Pancreas (tissue), 10 donors: ENCODE measurements around the gene ELOVL2. TPM values are rescaled to one million over a fixed set of nuclear protein-coding genes. Genes with fewer than 3 reads are reported as not detected.

Experiments
- ATAC-seq, 4 donors: fragments of 200-7000 bp; cut with Tn5 transposase; one replicate each; pipeline versions ENCODE4 v1.8.0 to v1.9.1; 2020; ENCODE audit warnings: mild to moderate bottlenecking in 4 of 4, moderate library complexity in 4 of 4
- DNase-seq, 6 donors: peaks; one replicate each; pipeline ENCODE4 v3.0.0-alpha.2; 2020
- FAIRE-seq: peaks from 2 replicates; lab custom pipeline; 2012; peaks lifted over from hg19 to GRCh38; lab: Jason Lieb, UNC
- H3K27ac ChIP-seq, 4 donors: fragments of 200-600 bp; sonication (generic); 1 replicate in 3 of 4; 2 replicates in 1 of 4; pipeline versions ENCODE4 v1.5.0 to v1.8.0; 2020
- H3K27me3 ChIP-seq, 4 donors: fragments of 200-600 bp; one replicate each; pipeline ENCODE4 v1.8.0; 2021
- H3K36me3 ChIP-seq, 3 donors: fragments of 200-600 bp; sonication (generic) in 1 of 3; one replicate each; pipeline versions ENCODE4 v1.5.0 to v1.8.0; 2020 to 2021
- H3K4me1 ChIP-seq, 3 donors: fragments of 200-600 bp; one replicate each; pipeline ENCODE4 v1.8.0; 2021
- H3K4me3 ChIP-seq, 4 donors: fragments of 200-600 bp; sonication (generic) in 2 of 4; one replicate each; pipeline versions ENCODE4 v1.5.0 to v1.8.0; 2020 to 2021
- H3K9me3 ChIP-seq, 4 donors: fragments of 200-600 bp; one replicate each; pipeline ENCODE4 v1.8.0; 2021
- WGBS, 2 donors: extraction: QIAGEN DNeasy Blood & Tissue Kit; methylation state at CpG; one replicate each; pipeline ENCODE4 v1.1.7; 2013; 5-methylcytosine and 5-hydroxymethylcytosine counted together
- intact Hi-C, 3 donors: fragments of 100-400 bp; cut with DNase I; formaldehyde crosslinking; loops; one replicate each; pipeline versions ENCODE4 v1.11.1 to v1.14.2; 2022
- polyA plus RNA-seq, 2 donors: library from polyadenylated mRNA; stranded (reverse); fragments of 200-250 nt; gene quantifications; one replicate each; pipeline ENCODE4 v1.2.3, GENCODE V29; 2013
- total RNA-seq, 6 donors: library from RNA; stranded (reverse); fragmentation: NEBNext Ultra II Directional in 4 of 6; extraction: Animal tissue kit (Norgen Biotek cat#: 25700) in 4 of 6; gene quantifications; one replicate each; pipeline versions ENCODE4 v1.2.1 to v1.2.4, GENCODE V29; 2021 to 2023
- TF ChIP-seq, protein P1 (sequence below), 4 donors: fragments of 200-600 bp; sonication (generic) in 3 of 4; IDR thresholded peaks; one replicate each; pipeline versions ENCODE4 v1.5.0 to v1.8.0; 2021; ENCODE audit warnings: antibody characterized with exemption in 4 of 4
- donor health status: healthy with polysubstance abuse.
- donor health status: DM: no; HTN: no; CAD: no; lungs with moderate emphysema.
- donor health status: DM: no; HTN: no; CAD: no.
- donor health status: control.
- donor health status: control.
- donor health status: Bipolar disorder and iron deficiency.
- donor health status: DM: yes; HTN: yes; CAD: no.
- donor health status: DM: no; HTN: no; CAD: no.
- donor health status: DM: no; HTN: no; CAD: no.
- donor health status: DM: yes; HTN: yes; CAD: no.

Gene ELOVL2
- total and polyA plus RNA-seq, 8 donors: 1.3 to 2.2 (median 1.6) TPM

DNA sequence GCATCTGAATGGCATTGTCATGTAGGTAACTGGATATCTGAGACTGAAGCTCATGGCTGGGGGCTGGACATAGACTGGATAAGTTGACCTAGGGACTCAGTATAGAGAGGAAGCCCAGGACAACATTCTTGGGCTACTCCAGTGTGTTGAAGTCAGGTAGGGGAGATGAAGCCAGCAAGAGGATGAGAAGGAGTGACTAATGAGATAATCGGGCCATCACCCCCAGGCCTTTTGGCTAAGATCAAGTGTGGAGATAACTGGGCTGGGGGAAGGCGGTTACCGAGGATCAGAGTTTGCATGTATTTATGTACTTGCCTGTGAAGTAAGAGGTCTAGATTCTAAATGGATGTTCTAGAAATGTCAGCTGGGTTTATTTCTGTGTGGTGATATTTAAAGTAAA is 73.4 kb downstream of the ELOVL2 start:
- ATAC-seq (no peak), DNase-seq (no peak), FAIRE-seq (no peak)
- 82 to 83% methylated on average over 3 of the region's 3 CpGs for WGBS, 2 donors
- no peak overlapping the region for H3K27ac ChIP-seq
- H3K9me3 ChIP-seq: no peaks in the 10 kb centered on the region
- H3K4me1 ChIP-seq: no peaks in the 10 kb centered on the region
- no peak overlapping the region for H3K4me3 ChIP-seq
- TF ChIP-seq, protein P1, sequence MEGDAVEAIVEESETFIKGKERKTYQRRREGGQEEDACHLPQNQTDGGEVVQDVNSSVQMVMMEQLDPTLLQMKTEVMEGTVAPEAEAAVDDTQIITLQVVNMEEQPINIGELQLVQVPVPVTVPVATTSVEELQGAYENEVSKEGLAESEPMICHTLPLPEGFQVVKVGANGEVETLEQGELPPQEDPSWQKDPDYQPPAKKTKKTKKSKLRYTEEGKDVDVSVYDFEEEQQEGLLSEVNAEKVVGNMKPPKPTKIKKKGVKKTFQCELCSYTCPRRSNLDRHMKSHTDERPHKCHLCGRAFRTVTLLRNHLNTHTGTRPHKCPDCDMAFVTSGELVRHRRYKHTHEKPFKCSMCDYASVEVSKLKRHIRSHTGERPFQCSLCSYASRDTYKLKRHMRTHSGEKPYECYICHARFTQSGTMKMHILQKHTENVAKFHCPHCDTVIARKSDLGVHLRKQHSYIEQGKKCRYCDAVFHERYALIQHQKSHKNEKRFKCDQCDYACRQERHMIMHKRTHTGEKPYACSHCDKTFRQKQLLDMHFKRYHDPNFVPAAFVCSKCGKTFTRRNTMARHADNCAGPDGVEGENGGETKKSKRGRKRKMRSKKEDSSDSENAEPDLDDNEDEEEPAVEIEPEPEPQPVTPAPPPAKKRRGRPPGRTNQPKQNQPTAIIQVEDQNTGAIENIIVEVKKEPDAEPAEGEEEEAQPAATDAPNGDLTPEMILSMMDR (IDR thresholded peaks at IDR 0.05): no peak
- intact Hi-C loops: no loop called here
- no peaks in the 10 kb centered on the region for H3K27me3 ChIP-seq
- H3K36me3 ChIP-seq: no peaks in the 10 kb centered on the region

DNA sequence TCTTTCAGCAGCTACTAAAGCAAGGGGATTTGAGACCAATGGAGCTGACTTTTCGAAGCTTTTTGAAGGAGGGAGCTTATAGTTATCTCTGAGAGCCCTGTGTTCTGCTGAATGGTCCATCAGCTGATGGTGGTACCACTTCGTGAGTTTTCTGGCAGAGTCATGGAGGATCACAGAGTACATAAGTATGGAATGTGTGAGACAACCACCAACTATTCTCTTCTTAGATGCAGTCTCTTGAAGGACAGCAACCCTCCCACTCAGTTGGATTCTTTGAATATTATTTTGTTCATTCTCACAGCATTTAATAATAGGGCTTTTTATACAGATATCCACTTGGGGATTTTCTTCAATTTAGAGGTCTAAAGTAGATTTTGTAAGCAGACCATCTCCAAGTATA is 75.3 kb downstream of the ELOVL2 start:
- Histone ChIP-seq H3K9me3 (no peaks in the 10 kb centered on the region), H3K4me3 (no peak overlapping the region), H3K36me3 (no peaks in the 10 kb centered on the region), H3K27ac (no peak overlapping the region), H3K4me1 (no peaks in the 10 kb centered on the region), H3K27me3 (no peaks in the 10 kb centered on the region)
- TF ChIP-seq, protein P1 (IDR thresholded peaks at IDR 0.05): no peak
- DNase-seq (no peak), ATAC-seq (no peak), FAIRE-seq (no peak)
- WGBS, 2 donors: 65 to 67% methylated on average over 2 of the region's 2 CpGs
- intact Hi-C loops: no loop called here

DNA sequence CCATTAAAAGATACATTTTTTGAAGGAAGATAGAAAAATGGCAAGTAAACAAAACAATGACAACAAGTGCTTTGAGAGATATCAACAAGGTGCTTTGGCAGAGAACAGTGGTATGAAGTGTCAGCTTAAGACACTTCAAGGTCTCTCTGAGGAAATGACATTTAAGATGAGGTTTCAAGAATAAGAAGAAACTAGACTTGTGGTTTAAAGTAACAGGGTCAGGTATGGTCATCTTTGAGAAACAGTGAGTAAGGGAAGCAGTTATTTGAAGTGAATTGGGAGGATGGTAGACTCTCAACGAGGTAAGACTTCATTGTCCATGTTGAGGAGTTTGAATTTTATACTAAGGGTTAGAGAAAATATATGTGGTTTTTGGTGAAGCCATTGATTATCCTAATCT is 79.4 kb downstream of the ELOVL2 start:
- FAIRE-seq: no peak
- 59 to 69% methylated on average over 1 of the region's 1 CpG for WGBS, 2 donors
- no peak overlapping the region for H3K4me3 ChIP-seq

DNA sequence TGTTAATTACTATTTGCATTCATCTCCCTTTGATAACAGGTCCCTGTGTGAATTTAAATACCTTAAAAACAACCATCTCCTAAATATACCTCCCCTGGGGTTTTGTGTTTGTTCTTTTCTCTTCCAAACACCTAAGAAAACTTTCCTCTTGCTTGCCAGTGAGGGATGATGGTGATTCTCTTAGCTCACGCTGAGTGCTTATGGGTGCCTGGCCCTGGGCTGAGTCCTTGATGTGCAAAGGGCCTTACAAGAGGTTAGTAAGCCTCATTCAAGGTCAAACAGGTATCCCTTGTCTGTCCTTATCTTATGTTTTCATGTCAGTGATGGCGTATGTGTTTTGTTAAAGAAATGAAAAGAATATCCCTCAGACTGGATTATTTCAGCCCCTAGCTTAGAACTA is 81.0 kb downstream of the ELOVL2 start:
- intact Hi-C loops: no loop called here
- H3K27ac ChIP-seq: no peak overlapping the region
- no peak for FAIRE-seq
- 62 to 72% methylated on average over 2 of the region's 2 CpGs for WGBS, 2 donors
- ATAC-seq: no peak
- H3K4me3 ChIP-seq: no peak overlapping the region
- DNase-seq: no peak
- TF ChIP-seq, protein P1 (IDR thresholded peaks at IDR 0.05): no peak
- no peaks in the 10 kb centered on the region for H3K9me3 ChIP-seq
- no peaks in the 10 kb centered on the region for H3K4me1 ChIP-seq
- no peaks in the 10 kb centered on the region for H3K27me3 ChIP-seq
- no peaks in the 10 kb centered on the region for H3K36me3 ChIP-seq

More for the DNA sequence above, 79.4 kb downstream of the ELOVL2 start:
- ATAC-seq (no peak), DNase-seq (no peak)
- no peaks in the 10 kb centered on the region for H3K4me1 ChIP-seq
- H3K36me3 ChIP-seq: no peaks in the 10 kb centered on the region
- H3K9me3 ChIP-seq: no peaks in the 10 kb centered on the region
- H3K27ac ChIP-seq: no peak overlapping the region
- intact Hi-C loops: no loop called here
- H3K27me3 ChIP-seq: no peaks in the 10 kb centered on the region
- TF ChIP-seq, protein P1 (IDR thresholded peaks at IDR 0.05): no peak

DNA sequence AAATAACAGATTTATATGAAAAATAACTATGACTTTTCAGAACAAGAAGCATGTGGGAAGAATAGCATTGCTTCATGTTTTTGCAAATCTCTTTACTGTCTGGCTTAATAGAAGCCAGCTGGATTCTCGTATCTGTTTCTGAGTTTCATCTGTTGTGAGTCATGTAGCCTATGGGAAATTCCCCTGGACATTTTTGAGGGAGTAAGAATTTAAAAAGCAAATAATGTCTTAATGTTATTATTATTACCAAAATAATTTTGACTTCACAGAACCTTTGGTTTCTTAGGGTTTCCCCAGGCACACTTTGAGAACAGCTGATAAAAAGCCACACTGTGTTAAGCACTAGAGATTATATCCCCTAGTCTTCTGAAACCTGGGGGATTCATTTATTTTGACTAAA is 81.4 kb downstream of the ELOVL2 start:
- WGBS, 2 donors: 70 to 75% methylated on average over 1 of the region's 1 CpG
- no peak overlapping the region for H3K4me3 ChIP-seq
- no peak for FAIRE-seq

More for the DNA sequence above, 81.4 kb downstream of the ELOVL2 start:
- Histone ChIP-seq H3K27me3 (no peaks in the 10 kb centered on the region), H3K36me3 (no peaks in the 10 kb centered on the region), H3K9me3 (no peaks in the 10 kb centered on the region), H3K4me1 (no peaks in the 10 kb centered on the region), H3K27ac (no peak overlapping the region)
- intact Hi-C loops: no loop called here
- TF ChIP-seq, protein P1 (IDR thresholded peaks at IDR 0.05): no peak
- peak in 1 of 4 donors; percentile 60 for ATAC-seq
- DNase-seq: no peak
